HFF-Myc (cell line): ENCODE results near the gene CDC34.
A peak's percentile ranks its signal among the peaks of the same experiment; 100 is the strongest.

Source experiments
- DNase-seq: peaks from one replicate; pipeline ENCODE4 v3.0.0-alpha.2; 2011; ENCODE audit warnings: low read depth; ENCODE audit errors: extremely low read depth
- H3K4me3 ChIP-seq: replicated peaks from 2 replicates; pipeline ENCODE4 v1.5.1; 2011; ENCODE audit warnings: low read depth, mild to moderate bottlenecking, control low read depth, low read length
- CTCF ChIP-seq: IDR thresholded peaks from 2 replicates; pipeline ENCODE4 v1.5.1; 2012; ENCODE audit warnings: mild to moderate bottlenecking, low read depth, low read length, control low read depth; ENCODE audit errors: missing control alignments

Gene CDC34

GRCh38 chr19:588093-588740 lies 56.7 kb downstream of the CDC34 start:
- TF ChIP-seq CTCF: peak; percentile 74
- no peak for DNase-seq
- H3K4me3 ChIP-seq: no peak overlapping the region

GRCh38 chr19:588741-589692 lies 57.5 kb downstream of the CDC34 start:
- no peak for DNase-seq
- TF ChIP-seq CTCF: no peak
- H3K4me3 ChIP-seq: no peak overlapping the region

- no peak within 1 kb of the TSS for H3K4me3 ChIP-seq
- no peak for TF ChIP-seq CTCF
- no peak for DNase-seq
Observed at GRCh38 chr19:589693-590395, 58.3 kb downstream of the CDC34 start, which contains the start of gene HCN2. TSS of gene HCN2 (plus strand) at chr19:589881. CDS start at chr19:589946, 65 bp downstream.

- no peak overlapping the region for H3K4me3 ChIP-seq
- TF ChIP-seq CTCF: no peak
- DNase-seq: no peak
Observed at GRCh38 chr19:590396-590745, 58.8 kb downstream of the CDC34 start.

- no peak for DNase-seq
- TF ChIP-seq CTCF: no peak
- H3K4me3 ChIP-seq: no peak overlapping the region
Observed at GRCh38 chr19:590750-591098, 59.2 kb downstream of the CDC34 start.

GRCh38 chr19:591099-591958 lies 59.8 kb downstream of the CDC34 start:
- H3K4me3 ChIP-seq: no peak overlapping the region
- no peak for TF ChIP-seq CTCF
- DNase-seq: no peak
